Hindlimb muscle (tissue), 1 donor: ENCODE data around the gene ARSK. TPM values are rescaled to one million over a fixed set of nuclear protein-coding genes. Genes with fewer than 3 reads are reported as not detected.
A peak's percentile ranks its signal among the peaks of the same experiment; 100 is the strongest.
"Not testable (repeated sequence)": the region's sequence is repeated elsewhere in the genome, so short reads cannot be mapped to it uniquely, and the experiment has no call there.

Source experiments
- DNase-seq: peaks from one replicate; pipeline ENCODE4 v3.0.0-alpha.2; 2013
- polyA plus RNA-seq: library from polyadenylated mRNA; unstranded; fragments of 120-200 nt; gene quantifications from one replicate; pipeline ENCODE4 v1.2.1, GENCODE V29; 2013; ENCODE audit not compliant: insufficient read length

ARSK gene
- polyA plus RNA-seq, 1 donor, result 10.0 TPM

DNA sequence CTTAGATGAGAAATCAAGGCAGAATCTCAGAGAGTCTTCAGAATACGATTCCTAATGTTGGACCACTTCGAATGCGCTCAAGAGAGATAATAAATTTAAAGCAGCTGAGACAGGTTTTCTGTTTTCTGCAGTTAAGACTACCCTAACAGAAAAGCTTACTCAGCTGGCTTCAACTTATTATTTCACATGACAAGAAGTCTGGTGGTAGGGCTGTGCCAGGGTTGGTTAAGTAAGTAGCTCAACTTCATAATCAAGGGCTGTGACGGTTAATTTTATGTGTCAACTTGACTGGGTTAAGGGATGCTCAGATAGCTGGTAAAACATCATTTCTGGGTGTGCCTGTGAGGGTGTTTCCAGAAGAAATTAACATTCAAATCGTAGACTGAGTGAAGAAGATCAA, 68.8 kb downstream of the ARSK start:
- DNase-seq, result no peak

DNA sequence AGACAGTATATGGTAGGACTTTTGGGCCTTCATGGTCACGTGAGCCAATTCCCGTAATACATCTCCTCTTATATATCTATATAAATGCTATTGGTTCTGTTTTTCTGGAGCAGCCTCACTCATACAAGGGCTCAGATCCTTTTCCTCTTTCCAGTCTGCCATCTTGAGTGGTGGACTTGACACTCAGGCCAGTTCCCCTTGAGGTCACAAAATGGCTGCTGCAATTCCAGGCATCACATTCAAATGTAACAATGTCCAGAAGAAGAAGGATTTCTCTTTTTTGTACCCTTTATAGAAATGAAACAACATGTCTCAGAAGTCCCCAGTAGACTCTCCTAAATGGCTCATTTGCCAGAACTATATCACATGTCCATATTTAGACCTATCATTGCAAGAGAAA, 69.5 kb downstream of the ARSK start:
- DNase-seq, result no peak

DNA sequence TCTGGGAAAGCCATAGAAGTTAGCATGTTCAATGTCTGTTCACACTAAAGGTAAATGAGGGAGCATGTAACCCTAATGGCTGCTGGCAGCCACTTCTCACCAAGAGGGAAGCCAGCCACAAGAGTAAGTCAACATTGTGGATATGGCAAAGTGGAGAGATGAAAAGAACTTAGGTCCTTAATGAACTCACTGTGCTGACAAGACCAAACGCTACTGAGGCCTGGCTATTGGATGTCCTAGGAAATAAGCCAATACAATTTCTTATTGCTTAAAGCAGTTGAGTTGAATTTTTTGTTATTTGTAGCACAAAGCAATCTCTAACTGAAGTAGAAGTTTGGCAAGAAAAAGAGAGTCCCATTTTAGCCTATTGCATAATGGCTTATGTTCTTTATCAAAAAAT, 71.8 kb downstream of the ARSK start:
- DNase-seq, result no peak

DNA sequence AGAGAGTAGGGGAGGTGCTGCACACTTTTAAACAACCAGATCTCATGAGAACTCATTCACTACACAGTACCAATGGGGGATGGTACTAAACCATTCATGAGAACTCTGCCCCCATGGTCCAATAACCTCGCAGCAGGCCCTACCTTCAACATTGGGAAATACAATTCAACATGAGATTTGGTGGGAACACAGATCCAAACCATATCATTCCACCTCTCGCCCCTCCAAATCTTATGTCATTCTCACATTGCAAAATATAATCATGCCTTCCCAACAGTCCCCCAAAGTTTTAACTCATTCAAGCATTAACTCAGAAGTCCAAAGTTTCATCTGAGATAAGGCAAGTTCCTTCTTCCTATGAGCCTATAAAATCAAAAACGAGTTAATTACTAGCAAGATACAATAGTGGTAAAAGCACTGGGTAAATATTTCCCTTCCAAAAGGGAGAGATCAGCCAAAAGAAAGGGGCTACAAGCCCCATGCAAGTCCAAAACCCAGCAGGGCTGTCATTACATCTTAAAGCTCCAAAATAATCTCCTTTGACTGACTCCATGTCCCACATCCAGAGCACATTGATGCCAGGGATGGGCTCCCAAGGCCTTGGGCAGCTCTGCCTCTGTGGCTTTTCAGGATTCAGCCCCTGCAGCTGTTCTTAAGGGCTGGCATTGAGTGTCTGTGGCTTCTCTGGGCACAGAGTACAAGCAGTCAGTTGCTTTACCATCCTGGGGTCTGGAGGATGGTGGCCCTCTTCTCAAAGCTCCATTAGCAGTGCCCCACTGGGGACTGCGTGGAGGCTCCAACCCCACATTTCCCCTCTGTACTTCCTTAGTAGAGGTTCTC, 73.3 kb downstream of the ARSK start:
- DNase-seq, result no peak

DNA sequence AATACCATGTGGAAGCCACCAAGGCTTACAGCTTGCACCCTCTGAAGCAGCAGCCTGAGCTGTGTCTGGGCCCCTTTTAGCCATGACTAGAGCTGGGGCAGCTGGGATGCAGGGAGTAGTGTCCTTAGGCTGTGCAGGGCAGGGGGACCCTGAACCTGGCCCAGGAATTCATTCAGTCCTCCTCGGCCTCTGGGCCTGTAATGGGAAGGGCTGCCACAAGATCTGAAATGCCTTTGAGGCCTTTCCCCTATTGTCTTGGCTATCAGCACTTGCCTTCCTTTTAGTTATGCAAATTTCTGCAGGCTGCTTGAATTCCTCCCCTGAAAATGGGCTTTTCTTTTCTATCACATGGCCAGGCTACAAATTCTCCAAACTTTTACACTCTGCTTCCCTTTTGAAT, 74.0 kb downstream of the ARSK start:
- no peak for DNase-seq

DNA sequence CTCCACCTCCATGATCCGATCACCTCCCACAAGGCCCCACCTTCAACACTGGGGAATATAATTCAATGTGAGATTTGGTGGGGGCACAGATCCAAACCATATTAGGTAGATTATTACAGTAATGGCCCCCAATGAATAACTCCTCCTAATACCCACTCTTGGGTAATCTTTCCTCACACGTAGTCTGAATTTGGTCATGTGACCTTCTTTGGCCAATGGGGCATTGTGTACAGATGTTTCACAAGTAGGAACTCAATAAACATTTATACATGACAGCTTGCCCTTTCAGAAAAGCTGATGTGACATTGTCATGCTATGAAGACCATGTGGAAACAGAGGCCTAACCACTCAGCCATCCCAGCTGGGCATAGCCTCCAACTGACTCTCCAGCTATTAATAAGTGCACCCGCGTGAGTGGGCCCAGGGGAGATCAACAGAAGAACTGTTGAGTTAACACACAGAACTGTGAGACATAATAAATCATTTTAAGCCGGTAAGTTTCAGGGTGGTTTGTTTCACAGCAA, 75.6 kb downstream of the ARSK start:
- DNase-seq, result no peak

DNA sequence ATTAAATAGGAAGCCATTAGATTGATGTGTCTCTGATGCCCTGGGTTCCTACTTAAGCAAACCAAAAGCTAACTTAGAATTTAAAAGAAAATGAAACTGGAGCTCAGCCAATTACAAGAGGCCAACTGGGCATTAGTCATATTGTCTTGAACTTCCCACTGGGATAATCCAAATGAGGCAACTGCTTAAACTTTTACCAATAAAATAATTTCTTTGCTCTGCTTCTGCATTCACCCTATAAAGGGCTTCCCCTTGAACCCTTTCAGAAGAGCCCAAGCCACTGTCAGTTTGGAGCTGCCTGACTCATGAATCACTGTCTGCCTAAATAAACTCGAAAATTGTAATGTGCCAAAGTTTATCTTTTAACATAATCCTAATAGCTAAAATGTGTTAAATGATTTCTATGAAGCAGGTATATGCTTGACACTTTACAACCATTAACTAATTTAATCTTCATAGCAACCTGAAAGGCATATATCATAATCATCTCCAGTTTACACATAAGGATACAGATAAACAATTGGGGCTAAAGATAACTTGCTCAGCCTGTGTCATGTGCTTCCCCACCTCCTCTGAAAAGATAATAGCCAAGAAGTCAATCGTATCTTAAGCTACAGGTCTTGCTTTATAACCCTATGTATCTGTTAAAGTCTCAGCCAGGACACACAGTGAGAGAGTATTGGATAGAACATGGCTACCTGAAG, 76.5 kb downstream of the ARSK start:
- DNase-seq, result no peak

DNA sequence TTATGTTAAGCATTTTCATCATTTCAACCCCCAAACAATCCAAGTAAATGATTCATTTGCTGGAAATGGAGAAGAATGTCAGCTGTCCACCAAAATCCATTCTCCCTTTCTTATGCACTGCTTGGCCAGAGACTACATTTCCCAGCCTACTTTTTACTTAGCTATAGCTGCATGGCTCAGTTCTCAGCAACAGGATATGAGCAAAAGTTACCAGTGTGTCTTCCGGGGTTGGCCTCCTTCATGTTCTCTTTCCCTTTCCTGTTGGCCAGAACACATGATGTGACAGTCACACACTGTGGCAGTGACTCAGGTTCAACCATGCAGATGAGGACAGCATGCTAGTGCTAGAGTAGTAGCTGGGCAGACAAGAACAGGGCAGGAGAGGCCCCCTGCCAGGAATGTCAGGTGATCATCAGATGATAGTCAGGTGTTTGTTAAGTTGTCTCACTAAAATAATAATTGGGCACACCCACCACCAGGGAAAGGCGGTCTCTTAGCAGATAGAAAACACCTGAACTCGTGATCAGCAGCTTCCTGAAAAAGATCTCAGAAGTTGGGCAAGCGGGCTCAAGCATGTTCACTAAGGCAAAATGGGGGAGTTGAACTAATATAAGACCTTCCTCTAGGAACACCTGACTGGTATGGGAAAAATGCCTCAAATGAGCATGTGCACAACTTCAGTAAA, 77.2 kb downstream of the ARSK start:
- DNase-seq, result no peak

DNA sequence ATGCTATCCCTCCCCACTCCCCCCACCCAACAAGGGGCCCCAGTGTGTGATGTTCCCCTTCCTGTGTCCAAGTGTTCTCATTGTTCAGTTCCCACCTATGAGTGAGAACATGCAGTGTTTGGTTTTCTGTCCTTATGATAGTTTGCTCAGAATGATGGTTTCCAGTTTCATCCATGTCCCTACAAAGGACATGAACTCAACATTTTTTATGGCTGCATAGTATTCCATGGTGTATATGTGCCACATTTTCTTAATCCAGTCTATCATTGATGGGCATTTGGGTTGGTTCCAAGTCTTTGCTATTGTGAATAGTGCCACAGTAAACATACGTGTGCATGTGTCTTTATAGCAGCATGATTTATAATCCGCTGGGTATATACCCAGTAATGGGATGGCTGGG, 78.0 kb downstream of the ARSK start:
- DNase-seq, result not testable (repeated sequence)

DNA sequence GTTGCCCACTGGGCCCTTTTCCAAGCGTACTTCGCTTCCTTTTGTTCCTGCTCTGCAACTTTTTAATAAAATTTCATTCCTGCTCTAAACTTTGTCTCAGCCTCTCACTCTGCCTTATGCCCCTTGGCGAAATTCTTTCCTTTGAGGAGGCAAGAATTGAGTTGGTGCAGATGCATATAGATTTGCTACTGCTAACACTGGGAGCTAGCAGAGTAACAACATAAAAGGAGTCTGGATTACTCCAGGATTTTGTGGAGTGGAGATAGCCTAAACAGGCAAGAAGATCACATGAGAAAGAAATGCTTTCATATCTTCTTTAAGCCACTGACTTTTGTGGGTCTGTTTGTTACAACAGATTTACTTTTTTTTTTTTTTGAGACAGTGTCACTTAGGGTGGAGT, 78.8 kb downstream of the ARSK start:
- no peak for DNase-seq

DNA sequence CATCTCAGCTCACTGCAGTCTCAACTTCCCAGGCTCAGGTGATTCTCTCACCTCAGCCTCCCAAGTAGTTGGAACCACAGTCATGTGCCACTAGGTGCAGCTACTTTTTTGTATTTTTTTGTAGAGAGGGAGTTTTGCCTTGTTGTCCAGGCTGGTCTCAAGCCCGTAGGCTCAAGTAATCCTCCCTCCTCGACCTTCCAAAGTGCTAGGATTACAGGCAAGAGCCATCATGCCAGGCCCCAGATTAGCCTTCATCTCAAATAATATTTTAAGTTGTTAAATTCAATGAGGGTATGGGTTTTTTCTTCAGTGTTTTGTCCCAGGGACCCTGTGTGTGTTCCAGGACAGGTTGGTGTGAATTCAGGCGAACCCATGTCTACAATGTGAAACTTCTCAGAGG, 79.2 kb downstream of the ARSK start:
- DNase-seq, result no peak

DNA sequence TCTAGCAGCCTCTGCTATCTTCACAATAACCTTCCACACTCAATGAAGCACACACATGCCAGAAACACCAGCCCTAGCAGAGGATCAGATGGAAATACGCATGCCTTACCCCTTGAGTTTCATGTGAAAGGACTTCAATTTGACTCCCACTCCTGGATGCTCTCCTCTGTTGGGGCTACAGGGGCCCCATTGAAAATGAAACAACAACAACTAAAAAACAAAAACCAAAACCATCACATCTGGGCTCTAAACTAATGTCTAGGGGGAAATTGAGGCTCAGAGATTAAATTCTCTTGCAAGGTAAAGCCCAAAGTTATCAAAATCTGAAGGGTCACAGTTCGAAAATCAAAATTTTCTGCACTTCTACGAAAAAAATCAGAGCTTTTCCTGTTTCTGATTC, 83.7 kb downstream of the ARSK start:
- DNase-seq, result no peak

DNA sequence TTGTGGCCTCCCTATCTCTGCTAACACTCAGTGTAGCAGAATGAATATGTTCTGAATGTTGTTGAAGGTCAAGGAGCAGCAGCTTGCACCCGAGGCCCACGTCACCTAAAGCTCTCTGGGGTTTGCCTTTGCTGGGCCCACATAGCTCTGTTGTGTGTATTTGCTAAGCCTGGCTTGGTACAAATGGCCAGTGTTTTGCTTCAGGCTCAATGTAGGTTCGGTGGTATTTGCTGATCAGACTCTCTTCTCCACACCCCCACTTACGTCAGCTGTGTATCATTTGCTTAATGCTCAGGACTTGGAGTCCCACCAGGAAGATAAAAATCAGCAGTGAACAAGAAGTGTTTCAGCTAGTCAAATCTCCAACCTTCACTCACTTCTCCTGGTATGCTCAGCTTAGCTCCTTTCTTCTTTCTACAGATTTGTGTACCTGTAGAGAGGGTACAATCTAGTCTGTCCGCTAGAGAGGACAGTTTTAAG, 86.9 kb downstream of the ARSK start:
- no peak for DNase-seq

DNA sequence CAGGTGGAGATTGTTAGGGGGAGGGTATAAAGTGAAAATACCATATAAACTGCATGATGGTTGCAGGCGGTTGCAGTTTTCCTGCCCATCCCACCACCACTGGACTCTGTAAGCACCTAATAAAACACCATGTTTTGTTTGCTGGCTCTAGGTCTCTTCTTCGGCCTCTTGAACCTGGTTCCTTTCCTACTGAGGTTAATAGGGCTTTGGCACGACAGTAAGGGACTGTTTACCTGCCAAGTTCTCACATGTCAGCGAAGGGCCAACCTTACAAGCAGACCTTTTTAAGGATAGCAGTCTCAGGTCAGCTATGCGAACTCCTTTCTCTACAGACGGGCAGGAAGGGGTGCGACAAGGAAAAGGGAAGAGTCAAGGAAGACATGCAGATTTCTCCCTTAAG, 88.3 kb downstream of the ARSK start:
- no peak for DNase-seq

DNA sequence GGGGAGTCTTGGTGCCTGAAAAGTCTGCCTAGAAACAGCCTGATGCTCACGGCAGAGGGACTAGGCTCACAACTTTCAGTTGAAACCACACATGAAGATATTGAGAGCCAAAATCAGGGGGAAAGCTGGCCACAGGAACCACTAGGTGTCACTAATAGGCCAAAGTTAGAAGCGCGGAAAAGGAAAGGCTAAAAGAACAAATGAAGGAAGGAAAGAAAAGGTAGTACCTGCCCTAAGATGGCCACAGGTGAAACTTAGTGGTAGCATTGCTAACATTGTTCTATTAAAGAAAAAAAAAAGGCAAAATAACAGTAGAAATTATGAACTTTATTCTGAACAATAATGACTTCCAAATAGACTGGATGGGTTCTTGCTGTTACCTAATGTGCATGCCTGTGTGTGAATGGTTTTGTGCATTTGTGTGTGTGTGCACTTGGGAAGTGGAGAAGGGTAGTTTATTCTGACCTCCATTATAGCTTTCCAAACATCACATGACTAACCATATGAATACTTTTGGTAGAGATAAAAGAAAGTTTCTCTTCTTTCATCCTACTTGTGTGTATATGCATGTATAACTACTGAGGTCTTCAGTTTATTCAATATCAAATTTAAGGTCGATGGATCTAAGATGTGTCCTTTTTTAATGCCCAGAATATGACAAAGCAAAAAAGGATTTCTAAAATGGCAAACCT, 89.6 kb downstream of the ARSK start:
- peak; percentile 51 for DNase-seq

DNA sequence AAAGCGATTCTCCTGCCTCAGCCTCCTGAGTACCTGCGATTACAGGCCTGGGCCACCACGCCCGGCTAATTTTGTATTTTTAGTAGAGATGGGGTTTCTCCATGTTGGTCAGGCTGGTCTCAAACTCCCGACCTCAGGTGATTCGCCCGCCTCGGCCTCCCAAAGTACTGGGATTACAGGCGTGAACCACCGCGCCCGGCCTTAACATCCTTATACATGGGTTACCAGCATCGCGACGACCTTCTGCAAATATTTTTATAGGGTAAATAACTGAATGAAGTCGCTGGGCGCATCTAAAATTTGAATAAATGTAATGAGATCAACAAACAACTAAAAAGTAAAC, 91.3 kb downstream of the ARSK start:
- DNase-seq, result not testable (repeated sequence)

DNA sequence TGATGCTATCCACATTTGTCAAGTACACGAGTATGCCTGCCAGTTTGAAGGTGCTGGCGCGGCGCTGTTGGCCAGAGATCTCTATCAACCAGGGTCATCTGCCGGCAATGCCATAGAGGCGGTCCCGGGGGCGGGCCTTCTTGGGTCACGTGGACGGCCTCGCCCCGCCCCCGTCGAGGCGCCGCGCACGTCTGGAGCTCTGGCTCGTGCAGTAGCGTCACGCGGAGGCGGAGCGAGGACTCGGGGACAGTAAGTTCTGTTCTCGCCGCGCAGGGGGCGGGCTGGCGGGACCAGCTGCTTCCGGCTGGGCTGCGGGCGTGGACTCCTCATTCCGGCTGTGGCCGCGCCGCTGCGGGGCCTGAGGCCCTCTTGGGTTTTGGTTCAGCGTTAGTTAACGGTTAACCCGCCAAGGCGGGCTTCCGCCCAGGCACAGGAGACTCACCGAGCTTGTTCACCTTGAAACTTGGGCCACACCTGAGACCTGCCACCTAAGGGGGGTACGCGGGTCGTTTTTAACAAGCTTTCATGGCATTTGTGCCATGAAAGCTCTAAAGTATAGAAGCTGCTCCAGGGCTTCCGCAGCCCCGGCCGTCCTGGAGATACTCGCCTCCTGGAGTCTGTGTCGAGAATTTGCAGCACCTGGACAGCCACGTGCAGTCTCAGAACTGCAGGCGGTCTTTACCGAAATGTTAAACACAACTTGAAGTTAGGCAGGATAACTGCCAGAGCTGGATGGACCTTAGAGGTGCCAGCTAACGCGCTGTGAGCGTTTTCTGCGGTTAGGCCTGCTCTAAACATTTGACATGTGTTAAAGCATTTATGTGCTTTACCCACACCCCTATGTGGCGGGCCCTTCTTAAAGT, 91.9 kb downstream of the ARSK start, which contains the start of gene RFESD:
Gene RFESD, plus strand, starts transcription at position 209 of the 863 bp plus-strand sequence. CDS start 5,495 bp downstream, outside the sequence.
- peak; percentile 95 for DNase-seq

DNA sequence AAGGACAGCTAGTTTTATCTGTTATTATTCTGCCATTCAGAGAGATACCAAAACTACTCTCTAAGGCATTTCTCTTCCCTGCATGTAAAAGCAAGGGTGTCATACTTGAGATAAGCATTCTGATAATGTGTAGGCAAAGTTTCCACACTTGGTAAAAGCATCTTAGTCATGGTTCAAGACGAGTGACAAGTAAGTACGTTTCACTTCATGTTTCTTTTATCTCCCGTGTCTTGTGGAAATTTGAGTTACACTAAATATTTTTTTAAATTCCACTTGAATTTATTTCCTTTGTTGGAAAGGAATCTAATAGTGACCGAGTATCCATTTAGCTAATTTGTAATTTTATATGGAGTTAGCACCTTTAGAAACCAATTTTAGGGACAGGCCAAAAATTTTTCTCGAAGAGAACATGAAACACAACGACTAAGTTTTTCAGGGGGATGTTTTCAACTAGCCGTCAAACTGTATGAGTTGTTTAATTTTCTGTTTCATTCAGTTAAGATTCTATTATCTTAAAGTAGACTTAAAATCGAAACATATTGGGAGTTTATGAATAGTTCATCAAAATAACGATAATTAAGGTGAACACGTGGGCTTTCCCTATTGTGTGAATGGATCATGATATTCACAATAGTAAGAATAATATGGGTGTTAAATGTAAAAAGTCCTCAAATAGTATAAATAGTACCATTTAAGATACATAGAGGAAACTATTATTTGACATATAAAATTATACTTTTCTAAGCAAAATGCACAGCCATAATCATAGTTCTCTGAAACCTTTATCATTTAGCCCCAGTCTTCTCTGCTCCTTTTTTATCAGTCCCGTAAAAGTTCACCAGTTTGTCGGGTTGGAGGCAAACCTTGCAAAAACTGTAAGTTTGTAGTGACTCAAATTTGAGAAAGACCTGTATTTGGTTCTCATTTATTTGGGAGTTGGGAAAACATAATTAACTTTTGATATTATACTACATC, 93.3 kb downstream of the ARSK start:
- DNase-seq, result no peak

DNA sequence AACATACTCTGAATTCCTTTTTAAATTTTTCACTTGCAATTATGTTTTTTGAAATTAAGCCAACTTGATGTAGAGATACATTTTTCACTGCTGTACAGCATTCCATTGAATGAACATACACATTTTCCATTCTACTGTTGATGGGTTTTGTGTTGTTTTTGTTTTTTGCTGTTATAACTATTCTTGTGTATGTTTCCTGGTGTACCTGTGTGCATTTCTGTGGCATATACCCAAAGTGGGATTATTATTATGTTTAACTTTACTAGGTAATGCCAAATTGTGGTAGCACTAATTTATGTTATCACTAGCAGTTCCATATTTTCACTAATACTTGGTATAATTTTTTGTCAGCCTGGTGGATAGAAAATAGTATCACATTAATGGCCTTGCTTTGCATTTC, 94.4 kb downstream of the ARSK start:
- no peak for DNase-seq
